Neural cell (in vitro differentiated cells): ENCODE data around the gene CDR2L. TPM values are rescaled to one million over a fixed set of nuclear protein-coding genes. Genes with fewer than 3 reads are reported as not detected.
A peak's percentile ranks its signal among the peaks of the same experiment; 100 is the strongest.

ENCODE experiments used
- H2AFZ ChIP-seq: fragments of 200-600, 300-800 bp; sonication (generic), shearing (Covaris generic); 2 replicates; pipeline ENCODE4 v1.6.0; 2014; ENCODE audit warnings: low read depth, mild to moderate bottlenecking, antibody characterized with exemption, low read length, moderate library complexity
- H3F3A ChIP-seq: fragments of 200-600 bp; shearing (Covaris generic); 2 replicates; pipeline ENCODE4 v1.6.1; 2016; ENCODE audit warnings: mild to moderate bottlenecking, moderate library complexity, mixed read lengths, antibody characterized with exemption, low read length; ENCODE audit not compliant: insufficient read depth, poor library complexity, severe bottlenecking
- H3K27ac ChIP-seq: fragments of 200-600, 300-800 bp; sonication (generic), shearing (Covaris generic); 2 replicates; pipeline ENCODE4 v1.5.1; 2014; ENCODE audit warnings: mild to moderate bottlenecking, low read length, moderate library complexity
- H3K27me3 ChIP-seq: fragments of 300-800, 200-600 bp; sonication (generic), shearing (Covaris generic); 2 replicates; pipeline ENCODE4 v1.6.0; 2014; ENCODE audit warnings: mild to moderate bottlenecking, low read depth, low read length, moderate library complexity; ENCODE audit not compliant: insufficient read depth
- H3K36me3 ChIP-seq: fragments of 300-800, 200-600 bp; sonication (generic), shearing (Covaris generic); 2 replicates; pipeline ENCODE4 v1.5.1; 2014; ENCODE audit warnings: mild to moderate bottlenecking, antibody characterized with exemption, low read length, moderate library complexity; ENCODE audit not compliant: insufficient read depth
- H3K4me2 ChIP-seq: fragments of 300-800, 200-600 bp; sonication (generic), shearing (Covaris generic); 2 replicates; pipeline ENCODE4 v1.6.0; 2014; ENCODE audit warnings: mild to moderate bottlenecking, low read length
- H3K4me3 ChIP-seq: fragments of 300-800, 200-600 bp; sonication (generic), shearing (Covaris generic); 2 replicates; pipeline ENCODE4 v1.5.1; 2014; ENCODE audit warnings: mild to moderate bottlenecking, low read length, moderate library complexity
- H3K79me2 ChIP-seq: fragments of 200-600 bp; shearing (Covaris generic); replicated peaks from 2 replicates; pipeline ENCODE4 v1.6.0; 2014; ENCODE audit warnings: mild to moderate bottlenecking, low read length, moderate library complexity; ENCODE audit not compliant: insufficient read depth
- H3K9ac ChIP-seq: fragments of 300-800, 200-600 bp; sonication (generic), shearing (Covaris generic); 2 replicates; pipeline ENCODE4 v1.6.1; 2016; ENCODE audit warnings: mild to moderate bottlenecking, low read length, mixed read lengths
- H3K9me2 ChIP-seq: fragments of 200-600 bp; shearing (Covaris generic); 2 replicates; pipeline ENCODE4 v1.6.1; 2016; ENCODE audit warnings: mild to moderate bottlenecking, low read length, mixed read lengths; ENCODE audit not compliant: insufficient read depth
- H3K9me3 ChIP-seq: fragments of 200-600, 300-800 bp; sonication (generic), shearing (Covaris generic); 2 replicates; pipeline ENCODE4 v1.6.1; 2016; ENCODE audit warnings: mild to moderate bottlenecking, mixed run types, low read length, moderate library complexity, mixed read lengths
- H4K20me1 ChIP-seq: fragments of 200-600 bp; shearing (Covaris generic); 2 replicates; pipeline ENCODE4 v1.6.1; 2016; ENCODE audit warnings: mild to moderate bottlenecking, mixed run types; ENCODE audit not compliant: insufficient read depth
- CTCF ChIP-seq: fragments of 450-650 bp; IDR thresholded peaks from 2 replicates; pipeline ENCODE4 v1.5.1; 2014; ENCODE audit warnings: antibody characterized with exemption, mild to moderate bottlenecking, moderate library complexity; ENCODE audit not compliant: poor library complexity, severe bottlenecking
- EP300 ChIP-seq: fragments of 450-650 bp; conservative IDR thresholded peaks from 2 replicates; pipeline ENCODE4 v1.6.1; 2014; ENCODE audit warnings: antibody characterized with exemption, mild to moderate bottlenecking, moderate library complexity; ENCODE audit not compliant: poor library complexity, severe bottlenecking
- EZH2 ChIP-seq: fragments of 200-600, 300-800 bp; shearing (Covaris generic), sonication (generic); IDR thresholded peaks from 2 replicates; pipeline ENCODE4 v1.6.1; 2014; ENCODE audit warnings: antibody characterized with exemption, low read length, borderline replicate concordance, mild to moderate bottlenecking; ENCODE audit not compliant: insufficient read depth, poor library complexity, severe bottlenecking
- MXI1 ChIP-seq: fragments of 450-650 bp; conservative IDR thresholded peaks from 2 replicates; pipeline ENCODE4 v1.6.1; 2014; ENCODE audit warnings: antibody characterized with exemption, mild to moderate bottlenecking; ENCODE audit not compliant: poor library complexity, severe bottlenecking
- POLR2AphosphoS5 ChIP-seq: IDR thresholded peaks from 2 replicates; pipeline ENCODE4 v1.6.1; 2012
- RAD21 ChIP-seq: fragments of 450-650 bp; conservative IDR thresholded peaks from 2 replicates; pipeline ENCODE4 v1.6.1; 2014; ENCODE audit warnings: antibody characterized with exemption, mild to moderate bottlenecking, moderate library complexity
- REST ChIP-seq: IDR thresholded peaks from 2 replicates; pipeline ENCODE4 v1.6.1; 2012; ENCODE audit warnings: borderline replicate concordance
- SMC3 ChIP-seq: fragments of 450-650 bp; conservative IDR thresholded peaks from 2 replicates; pipeline ENCODE4 v1.6.1; 2014; ENCODE audit warnings: antibody characterized with exemption, mild to moderate bottlenecking, moderate library complexity; ENCODE audit not compliant: poor library complexity
- TAF1 ChIP-seq: IDR thresholded peaks from 2 replicates; pipeline ENCODE4 v1.6.1; 2012; ENCODE audit warnings: low read depth
- polyA plus RNA-seq: library from polyadenylated mRNA; depleted of rRNA; stranded (reverse); fragments of >200 nt; gene quantifications from 2 replicates; pipeline ENCODE4 v1.2.3, GENCODE V29; 2014

CDR2L gene
- polyA plus RNA-seq, 1 donor from 2014 or later, result 8.1 TPM

- peak overlapping the region; percentile 85 for H3K4me2 ChIP-seq
- H3K27ac ChIP-seq, result no peak overlapping the region
- no peak overlapping the region for H2AFZ ChIP-seq
- no peaks in the 10 kb centered on the region for H3K36me3 ChIP-seq
- H3K9me3 ChIP-seq, result no peaks in the 10 kb centered on the region
- no peaks in the 10 kb centered on the region for H3F3A ChIP-seq
- peaks cover 16% of the 10 kb centered on the region for H3K79me2 ChIP-seq
- no peaks in the 10 kb centered on the region for H4K20me1 ChIP-seq
- no peaks in the 10 kb centered on the region for H3K9me2 ChIP-seq
- TF ChIP-seq RAD21 (no peak), EP300 (no peak), REST (no peak), EZH2 (no peak), TAF1 (no peak), SMC3 (no peak), CTCF (no peak), POLR2AphosphoS5 (no peak), MXI1 (no peak)
- H3K27me3 ChIP-seq, result no peaks in the 10 kb centered on the region
- peak overlapping the region; percentile 97 for H3K9ac ChIP-seq
- peak overlapping the region; percentile 100 for H3K4me3 ChIP-seq
Measured at GRCh38 chr17:75048249-75048878, 60.9 kb downstream of the CDR2L start.

GRCh38 chr17:75049057-75049456 lies 61.6 kb downstream of the CDR2L start:
- Histone ChIP-seq H3K4me2 (no peak overlapping the region), H2AFZ (no peak overlapping the region), H3K4me3 (peak overlapping the region; percentile 100), H3K9me2 (no peaks in the 10 kb centered on the region), H3K9me3 (no peaks in the 10 kb centered on the region), H3K27me3 (no peaks in the 10 kb centered on the region), H3K79me2 (peaks cover 16% of the 10 kb centered on the region), H3F3A (no peaks in the 10 kb centered on the region), H4K20me1 (no peaks in the 10 kb centered on the region), H3K36me3 (no peaks in the 10 kb centered on the region), H3K9ac (no peak overlapping the region), H3K27ac (no peak overlapping the region)
- TF ChIP-seq REST, result no peak
